ENCODE measurements around the gene CLEC19A. TPM values are rescaled to one million over a fixed set of nuclear protein-coding genes. Genes with fewer than 3 reads are reported as not detected.

Gene CLEC19A
- total and polyA plus RNA-seq, 2 experiments from 2014 or later, result not detected

DNA sequence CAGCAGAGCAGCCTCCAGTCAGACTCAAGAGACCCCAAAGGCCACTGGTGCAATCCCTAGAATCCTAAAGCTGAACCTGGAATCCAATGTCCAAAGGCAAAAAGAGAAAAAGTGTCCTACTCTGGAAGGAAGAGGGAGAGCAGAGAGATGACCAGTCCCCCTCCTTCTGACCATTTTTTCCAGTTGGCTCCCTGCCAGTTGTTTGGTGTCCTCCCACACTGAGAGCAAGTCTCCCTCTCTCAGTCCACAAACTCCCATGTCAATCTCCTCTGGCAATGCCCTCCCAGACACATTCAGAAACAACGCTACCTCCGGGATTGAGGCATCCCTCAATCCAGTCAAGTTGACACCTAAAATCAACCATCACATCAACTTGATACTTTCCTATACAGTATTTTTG lies 4.3 kb upstream of the CLEC19A start:
- H2AFZ ChIP-seq, result no peak overlapping the region
- H3K36me3 ChIP-seq (ENCODE audit: insufficient read depth), result no peaks in the 10 kb centered on the region
- H3K4me1 ChIP-seq (ENCODE audit: insufficient read depth), result no peaks in the 10 kb centered on the region
- no peak overlapping the region for H3K4me3 ChIP-seq
- H3K27ac ChIP-seq (ENCODE audit: low read depth), result no peak overlapping the region
- 0 out of 2 replicates have a peak, but pooled peaks cover 5% of the 10 kb centered on the region for H3K9me2 ChIP-seq (ENCODE audit: insufficient read depth)
- no peaks in the 10 kb centered on the region for H3K27me3 ChIP-seq (ENCODE audit: insufficient read depth)
- no peak for DNase-seq (ENCODE audit: low spot score)
- H3K36me3 Mint-ChIP-seq (ENCODE audit: low read depth), result 0 out of 3 replicates have a peak, but pooled peaks cover 3% of the 10 kb centered on the region
- no peak overlapping the region for H3K27ac Mint-ChIP-seq
- no peaks in the 10 kb centered on the region for H3F3A ChIP-seq (replicated peaks; ENCODE audit: low read depth)
- no peaks in the 10 kb centered on the region for H3K79me2 ChIP-seq (replicated peaks; ENCODE audit: insufficient read depth)
- H3K9me3 Mint-ChIP-seq, result peaks cover 5% of the 10 kb centered on the region; the same call in 2 of the 3 replicates
- ATAC-seq, result no peak
- H3K4me1 Mint-ChIP-seq, result peaks cover 8% of the 10 kb centered on the region; the same call in 2 of the 3 replicates
- H3K27me3 Mint-ChIP-seq (ENCODE audit: insufficient read depth, low read depth, poor library complexity), result no peaks in the 10 kb centered on the region
- H3K4me2 ChIP-seq, result no peak overlapping the region
- TF ChIP-seq EZH2 (IDR thresholded peaks at IDR 0.05; ENCODE audit: low read depth, unreplicated experiment) (no peak), NANOG (IDR thresholded peaks at IDR 0.05; ENCODE audit: borderline replicate concordance) (no peak), ZNF462 (CRISPR knock-in tag; IDR thresholded peaks at IDR 0.05) (no peak), JUNB (IDR thresholded peaks at IDR 0.05; ENCODE audit: unreplicated experiment) (no peak), ZNF331 (CRISPR knock-in tag; IDR thresholded peaks at IDR 0.05; ENCODE audit: low read depth) (no peak), POLR2AphosphoS5 (IDR thresholded peaks at IDR 0.05; ENCODE audit: low read depth) (no peak), STAT1 (IDR thresholded peaks at IDR 0.05; ENCODE audit: unreplicated experiment) (no peak), REST (IDR thresholded peaks at IDR 0.05; ENCODE audit: unreplicated experiment) (no peak), ZNF114 (CRISPR knock-in tag; IDR thresholded peaks at IDR 0.05) (no peak), CREB1 (CRISPR knock-in tag; IDR thresholded peaks at IDR 0.05; ENCODE audit: low read depth) (no peak), EZH2phosphoT487 (IDR thresholded peaks at IDR 0.05; ENCODE audit: unreplicated experiment) (no peak), ETS1 (IDR thresholded peaks at IDR 0.05) (no peak), CTCF (conservative IDR thresholded peaks at IDR 0.05; ENCODE audit: low read depth in 2 of 2) (no peak)
- no peaks in the 10 kb centered on the region for H4K20me1 ChIP-seq (replicated peaks; ENCODE audit: insufficient read depth)
- H3K4me3 Mint-ChIP-seq, result no peak overlapping the region
